GM21529 (cell line): Measurements from ENCODE around the gene GPR176.

Experiments
- ATAC-seq: cut with Tn5 transposase; IDR thresholded peaks from one replicate; pipeline ENCODE4 v1.9.1; 2021; ENCODE audit not compliant: unreplicated experiment

Gene GPR176

GRCh38 chr15:39892418-39892817, 27.6 kb downstream of the GPR176 start:
- no peak for ATAC-seq

- ATAC-seq, result no peak
These were observed 29.4 kb downstream of the GPR176 start for GRCh38 chr15:39890621-39891020.

- no peak for ATAC-seq
These were observed 30.5 kb downstream of the GPR176 start for GRCh38 chr15:39889601-39890000.

- ATAC-seq, result no peak
These were observed 31.3 kb downstream of the GPR176 start for GRCh38 chr15:39888809-39889208.

GRCh38 chr15:39888243-39888642, 31.8 kb downstream of the GPR176 start:
- ATAC-seq, result no peak

- no peak for ATAC-seq
These were observed 32.2 kb downstream of the GPR176 start for GRCh38 chr15:39887832-39888231.

GRCh38 chr15:39887211-39887610, 32.9 kb downstream of the GPR176 start:
- ATAC-seq, result no peak

GRCh38 chr15:39886418-39886817, 33.6 kb downstream of the GPR176 start:
- no peak for ATAC-seq

GRCh38 chr15:39885099-39885777, 34.8 kb downstream of the GPR176 start:
- no peak for ATAC-seq

GRCh38 chr15:39884351-39884750, 35.7 kb downstream of the GPR176 start:
- no peak for ATAC-seq

GRCh38 chr15:39882602-39883001, 37.5 kb downstream of the GPR176 start:
- no peak for ATAC-seq

GRCh38 chr15:39881790-39882189, 38.3 kb downstream of the GPR176 start:
- ATAC-seq, result no peak

- no peak for ATAC-seq
These were observed 39.2 kb downstream of the GPR176 start for GRCh38 chr15:39880718-39881387.

- no peak for ATAC-seq
These were observed 41.7 kb downstream of the GPR176 start for GRCh38 chr15:39878406-39878785.

GRCh38 chr15:39874890-39875549, 45.0 kb downstream of the GPR176 start:
- ATAC-seq, result no peak

GRCh38 chr15:39873978-39874377, 46.1 kb downstream of the GPR176 start:
- ATAC-seq, result no peak

GRCh38 chr15:39870537-39870936, 49.5 kb downstream of the GPR176 start:
- no peak for ATAC-seq

GRCh38 chr15:39869858-39870515, 50.1 kb downstream of the GPR176 start:
- no peak for ATAC-seq

- ATAC-seq, result no peak
These were observed 50.8 kb downstream of the GPR176 start for GRCh38 chr15:39869254-39869653.

GRCh38 chr15:39868396-39868795, 51.7 kb downstream of the GPR176 start:
- ATAC-seq, result no peak

- ATAC-seq, result no peak
These were observed 56.0 kb downstream of the GPR176 start for GRCh38 chr15:39864116-39864515.

- no peak for ATAC-seq
These were observed 59.2 kb downstream of the GPR176 start for GRCh38 chr15:39860871-39861270.
